Measurements from ENCODE around the gene ACBD6.
"Not testable (repeated sequence)": the region's sequence is repeated elsewhere in the genome, so short reads cannot be mapped to it uniquely, and the experiment has no call there.

ACBD6 gene, protein sequence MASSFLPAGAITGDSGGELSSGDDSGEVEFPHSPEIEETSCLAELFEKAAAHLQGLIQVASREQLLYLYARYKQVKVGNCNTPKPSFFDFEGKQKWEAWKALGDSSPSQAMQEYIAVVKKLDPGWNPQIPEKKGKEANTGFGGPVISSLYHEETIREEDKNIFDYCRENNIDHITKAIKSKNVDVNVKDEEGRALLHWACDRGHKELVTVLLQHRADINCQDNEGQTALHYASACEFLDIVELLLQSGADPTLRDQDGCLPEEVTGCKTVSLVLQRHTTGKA

DNA sequence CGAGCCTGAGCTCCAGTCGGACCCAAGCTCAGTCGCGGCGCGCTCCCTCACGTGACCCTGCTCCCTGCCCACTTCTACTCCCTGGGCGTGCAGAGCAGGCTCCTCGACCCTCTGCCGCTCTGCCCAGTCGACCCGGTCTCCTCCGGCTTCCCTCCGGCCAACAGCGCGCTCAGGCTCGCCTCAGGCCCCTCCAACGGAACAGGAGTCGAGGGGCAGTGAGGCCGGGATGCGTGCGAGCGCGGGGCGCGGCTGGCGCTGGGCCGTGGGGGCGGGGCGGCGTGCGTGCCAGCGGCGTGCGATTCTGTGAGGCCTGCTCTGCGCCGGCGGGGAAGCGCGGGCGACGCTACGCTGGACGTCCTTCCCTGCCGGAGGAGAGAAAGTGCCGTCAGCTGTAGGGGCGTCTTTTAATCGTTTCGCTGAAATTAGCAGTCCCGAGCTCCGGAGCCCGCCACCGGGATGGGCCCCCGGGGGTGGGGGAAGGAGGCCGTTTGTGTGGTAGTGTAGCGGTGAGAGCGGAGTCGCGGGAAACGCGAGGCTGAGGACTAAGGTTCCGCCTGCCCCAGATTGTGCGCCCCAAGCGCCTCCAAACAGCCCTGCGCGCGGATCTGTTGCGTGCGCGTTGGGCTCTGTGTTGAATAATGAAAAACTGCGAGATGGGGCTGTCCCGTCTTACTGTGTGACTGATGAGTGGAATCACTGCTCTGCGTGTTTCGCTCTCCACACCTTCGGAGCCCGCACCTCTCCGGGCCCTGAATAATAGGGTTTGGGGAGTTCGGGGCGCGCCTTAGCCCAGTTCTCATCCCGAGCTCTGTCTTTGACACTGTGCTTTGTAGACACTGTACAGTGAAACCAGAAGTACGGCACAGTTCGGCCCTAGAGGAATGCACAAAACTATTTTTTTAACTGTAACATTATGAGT, at the start of gene ACBD6:
TSS of gene ACBD6 (minus strand) at position 217 of the 919 bp plus-strand sequence. CDS start 311 bp downstream, outside the sequence.
- TF ChIP-seq, protein P1, sequence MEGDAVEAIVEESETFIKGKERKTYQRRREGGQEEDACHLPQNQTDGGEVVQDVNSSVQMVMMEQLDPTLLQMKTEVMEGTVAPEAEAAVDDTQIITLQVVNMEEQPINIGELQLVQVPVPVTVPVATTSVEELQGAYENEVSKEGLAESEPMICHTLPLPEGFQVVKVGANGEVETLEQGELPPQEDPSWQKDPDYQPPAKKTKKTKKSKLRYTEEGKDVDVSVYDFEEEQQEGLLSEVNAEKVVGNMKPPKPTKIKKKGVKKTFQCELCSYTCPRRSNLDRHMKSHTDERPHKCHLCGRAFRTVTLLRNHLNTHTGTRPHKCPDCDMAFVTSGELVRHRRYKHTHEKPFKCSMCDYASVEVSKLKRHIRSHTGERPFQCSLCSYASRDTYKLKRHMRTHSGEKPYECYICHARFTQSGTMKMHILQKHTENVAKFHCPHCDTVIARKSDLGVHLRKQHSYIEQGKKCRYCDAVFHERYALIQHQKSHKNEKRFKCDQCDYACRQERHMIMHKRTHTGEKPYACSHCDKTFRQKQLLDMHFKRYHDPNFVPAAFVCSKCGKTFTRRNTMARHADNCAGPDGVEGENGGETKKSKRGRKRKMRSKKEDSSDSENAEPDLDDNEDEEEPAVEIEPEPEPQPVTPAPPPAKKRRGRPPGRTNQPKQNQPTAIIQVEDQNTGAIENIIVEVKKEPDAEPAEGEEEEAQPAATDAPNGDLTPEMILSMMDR (IDR thresholded peaks at IDR 0.05; ENCODE audit: low read depth, low read length): peak; percentile 47
- Histone ChIP-seq H3K27ac (peak within 1 kb of the TSS; percentile 97), H3K4me3 (ENCODE audit: low read depth, low read length) (peak within 1 kb of the TSS; percentile 95), H3K36me3 (peaks cover 36% of the 10 kb centered on the region), H3K27me3 (ENCODE audit: insufficient read depth, low read depth, severe bottlenecking) (no peaks in the 10 kb centered on the region), H3K9me3 (ENCODE audit: severe bottlenecking) (no peaks in the 10 kb centered on the region)
- DNase-seq: peak; percentile 89

DNA sequence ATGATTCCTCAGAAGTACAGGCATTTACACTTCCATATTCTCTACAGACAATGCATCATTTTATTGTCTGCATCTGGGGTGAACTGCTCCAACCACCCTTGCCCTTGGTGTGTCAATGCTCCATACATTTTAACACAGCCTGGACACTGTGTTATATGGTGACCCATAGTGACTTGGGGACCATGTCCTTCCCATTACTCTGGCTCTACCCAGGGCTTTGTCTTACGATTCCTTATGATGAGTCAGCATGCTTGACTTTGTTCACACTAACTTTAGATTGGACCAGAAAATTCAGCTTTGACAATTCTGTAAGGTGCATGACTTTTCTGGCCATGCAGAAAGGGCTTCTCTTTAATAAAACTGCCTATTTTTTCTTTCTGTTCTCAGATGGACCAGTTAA, 49.6 kb upstream of the ACBD6 start:
- Histone ChIP-seq H3K27me3 (ENCODE audit: insufficient read depth, low read depth, severe bottlenecking) (no peaks in the 10 kb centered on the region), H3K4me3 (ENCODE audit: low read depth, low read length) (no peak overlapping the region), H3K27ac (no peak overlapping the region), H3K9me3 (ENCODE audit: severe bottlenecking) (no peaks in the 10 kb centered on the region), H3K36me3 (no peaks in the 10 kb centered on the region)
- DNase-seq: no peak
- TF ChIP-seq, protein P1 (IDR thresholded peaks at IDR 0.05; ENCODE audit: low read depth, low read length): no peak

DNA sequence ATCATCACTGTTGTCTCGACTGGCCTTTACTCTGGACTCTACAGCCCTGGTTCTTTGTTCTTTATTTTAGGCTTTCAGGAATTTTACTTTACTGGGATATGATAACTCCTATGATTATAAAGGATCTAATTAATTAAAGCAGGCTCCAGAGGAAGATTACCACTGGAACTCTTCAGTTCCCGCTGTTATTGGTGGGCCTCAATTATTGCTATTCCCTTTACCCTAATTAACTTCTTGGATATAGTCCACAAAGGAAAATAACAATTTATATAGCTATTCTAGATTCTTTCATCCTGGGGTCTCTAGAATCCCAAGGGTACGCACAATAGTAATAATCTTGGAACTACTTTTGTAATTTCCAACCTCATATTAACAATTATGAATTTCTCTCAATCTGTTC, 47.9 kb upstream of the ACBD6 start:
- Histone ChIP-seq H3K27me3 (ENCODE audit: insufficient read depth, low read depth, severe bottlenecking) (no peaks in the 10 kb centered on the region), H3K9me3 (ENCODE audit: severe bottlenecking) (no peaks in the 10 kb centered on the region), H3K36me3 (no peaks in the 10 kb centered on the region), H3K27ac (no peak overlapping the region), H3K4me3 (ENCODE audit: low read depth, low read length) (no peak overlapping the region)
- DNase-seq: no peak
- TF ChIP-seq, protein P1 (IDR thresholded peaks at IDR 0.05; ENCODE audit: low read depth, low read length): no peak

DNA sequence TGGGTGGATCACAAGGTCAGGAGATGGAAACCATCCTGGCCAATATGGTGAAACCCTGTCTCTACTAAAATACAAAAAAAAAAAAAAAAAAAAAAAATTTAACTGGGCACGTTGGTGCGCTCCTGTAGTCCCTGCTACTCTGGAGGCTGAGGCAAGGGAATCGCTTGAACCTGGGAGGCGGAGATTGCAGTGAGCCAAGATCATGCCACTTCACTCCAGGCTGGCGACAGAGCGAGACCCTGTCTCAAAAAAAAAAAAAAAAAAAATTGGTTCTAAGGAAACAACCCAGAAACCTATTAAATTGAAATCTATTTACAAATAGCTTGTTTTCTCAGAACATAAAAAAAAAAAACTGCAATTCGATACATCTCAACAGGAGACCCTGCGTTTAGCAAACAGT, 47.4 kb upstream of the ACBD6 start:
- not testable (repeated sequence) for H3K27ac ChIP-seq; H3K9me3 ChIP-seq (ENCODE audit: severe bottlenecking); DNase-seq; H3K36me3 ChIP-seq; H3K4me3 ChIP-seq (ENCODE audit: low read depth, low read length); H3K27me3 ChIP-seq (ENCODE audit: insufficient read depth, low read depth, severe bottlenecking)

DNA sequence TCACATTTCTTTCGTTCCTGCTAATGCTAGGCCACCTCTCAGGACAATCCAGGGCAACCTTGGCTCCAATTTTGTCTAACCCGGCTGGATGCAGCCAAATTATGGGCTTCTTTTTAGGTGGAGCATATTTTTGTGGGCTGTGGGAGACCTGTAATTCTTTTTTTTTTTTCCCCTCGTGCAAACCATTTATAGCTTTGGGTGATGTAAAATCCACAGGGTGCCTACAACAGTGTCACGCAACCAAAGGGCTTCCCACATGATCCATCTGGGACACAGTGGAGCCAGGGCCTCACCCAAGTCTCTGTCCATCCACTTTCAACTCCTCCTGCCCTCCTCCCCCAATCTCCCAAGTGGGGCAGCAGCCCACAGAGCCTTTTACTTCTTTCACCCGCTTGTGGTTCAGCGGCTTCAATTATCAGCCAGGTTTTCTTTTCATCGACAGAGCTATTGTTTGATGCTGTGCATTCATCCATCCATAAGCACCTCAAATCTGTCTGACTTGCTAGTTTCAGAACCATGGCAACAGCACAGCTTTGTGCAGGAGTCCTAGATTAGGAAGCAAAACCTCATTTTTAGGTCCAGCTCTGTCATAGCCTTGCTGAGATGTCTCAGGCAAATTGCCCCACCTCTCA, 46.4 kb upstream of the ACBD6 start:
- TF ChIP-seq, protein P1 (IDR thresholded peaks at IDR 0.05; ENCODE audit: low read depth, low read length): no peak
- Histone ChIP-seq H3K36me3 (no peaks in the 10 kb centered on the region), H3K4me3 (ENCODE audit: low read depth, low read length) (no peak overlapping the region), H3K9me3 (ENCODE audit: severe bottlenecking) (no peaks in the 10 kb centered on the region), H3K27me3 (ENCODE audit: insufficient read depth, low read depth, severe bottlenecking) (no peaks in the 10 kb centered on the region), H3K27ac (no peak overlapping the region)
- DNase-seq: no peak

DNA sequence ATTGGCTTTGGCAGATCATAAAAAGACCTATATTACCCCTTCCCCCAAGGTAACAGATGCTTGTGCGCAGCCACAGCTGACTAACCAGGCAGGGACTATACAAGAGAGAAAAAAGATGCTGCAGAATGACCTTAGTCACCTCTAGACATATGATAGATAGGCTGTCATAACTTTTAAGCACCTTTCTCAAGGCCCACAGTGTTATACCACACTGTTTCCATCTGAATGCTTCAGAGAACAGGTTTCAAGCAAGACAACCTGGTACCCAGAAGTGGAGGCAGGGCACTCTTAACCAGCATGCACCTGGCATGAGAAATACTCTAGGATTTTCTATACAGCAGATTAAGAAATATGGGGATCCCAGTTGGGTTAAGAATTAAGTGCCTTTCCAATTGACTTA, 43.6 kb upstream of the ACBD6 start:
- Histone ChIP-seq H3K27me3 (ENCODE audit: insufficient read depth, low read depth, severe bottlenecking) (no peaks in the 10 kb centered on the region), H3K27ac (no peak overlapping the region), H3K36me3 (no peaks in the 10 kb centered on the region), H3K4me3 (ENCODE audit: low read depth, low read length) (no peak overlapping the region), H3K9me3 (ENCODE audit: severe bottlenecking) (no peaks in the 10 kb centered on the region)
- TF ChIP-seq, protein P1 (IDR thresholded peaks at IDR 0.05; ENCODE audit: low read depth, low read length): no peak
- no peak for DNase-seq

Data from WERI-Rb-1 (cell line).